Measurements from ENCODE around the gene ZBTB7B. TPM values are rescaled to one million over a fixed set of nuclear protein-coding genes. Genes with fewer than 3 reads are reported as not detected.
A peak's percentile ranks its signal among the peaks of the same experiment; 100 is the strongest.

Gene ZBTB7B
- total RNA-seq, 1 experiment from 2014 or later = 4.9 TPM

DNA sequence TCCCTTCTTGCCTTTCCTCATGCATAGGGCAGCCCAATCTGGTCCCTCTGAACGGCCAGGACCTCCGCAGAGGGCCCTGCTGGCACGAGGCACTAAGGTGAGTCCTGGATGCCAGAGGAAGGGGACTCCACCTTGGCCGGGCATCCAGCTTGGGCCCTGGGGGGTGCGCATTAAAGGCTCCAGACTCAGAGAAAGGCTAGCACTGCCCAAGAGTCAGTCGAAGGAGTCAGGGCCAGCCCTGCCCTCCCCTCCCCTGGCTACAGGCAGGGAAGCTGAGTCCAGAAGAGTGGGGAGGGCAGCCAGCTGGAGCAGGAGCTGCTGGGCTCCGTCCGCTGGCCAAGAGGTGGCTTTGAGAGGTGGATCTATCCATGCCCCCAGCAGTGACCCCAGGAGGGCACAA, 58.1 kb downstream of the ZBTB7B start:
- DNase-seq (ENCODE audit: low read depth) = no peak

DNA sequence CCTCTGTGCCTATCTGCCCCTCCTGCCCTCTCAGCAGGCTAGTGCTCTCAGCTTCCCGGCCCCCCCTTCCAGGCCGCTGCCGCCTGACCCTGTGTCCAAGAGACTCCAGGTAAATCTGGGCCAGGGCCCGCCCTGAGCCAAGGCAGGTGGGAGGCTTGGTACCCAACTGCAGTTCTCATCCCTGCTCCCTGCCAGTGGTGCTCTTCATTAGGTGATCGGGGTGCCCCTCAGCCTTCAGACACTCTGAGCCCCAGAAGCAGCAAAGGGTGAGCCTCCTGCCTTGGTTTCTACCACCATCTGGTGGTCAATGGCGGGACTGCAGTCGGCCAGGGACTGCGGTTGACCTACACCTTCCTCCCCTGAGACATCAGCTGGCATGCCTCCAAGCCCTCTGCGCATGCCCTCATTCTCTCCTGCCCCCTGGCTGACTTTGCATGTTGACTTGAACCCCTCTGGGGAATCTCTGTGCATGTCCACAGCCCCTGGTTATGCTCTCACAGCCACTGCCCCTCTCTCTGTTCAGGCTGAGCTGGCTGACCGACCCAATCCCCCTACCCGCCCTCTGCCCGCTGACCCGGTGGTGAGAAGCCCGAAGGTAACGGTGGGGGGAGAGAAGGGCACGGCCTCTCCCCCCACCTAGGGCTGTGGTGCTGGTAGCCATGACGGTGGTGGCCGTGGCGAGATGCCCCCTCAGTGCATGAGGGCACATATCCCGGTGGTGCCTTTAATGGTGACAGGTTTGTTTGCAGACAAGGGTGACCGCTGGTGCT, 59.0 kb downstream of the ZBTB7B start:
- peak; percentile 71 for DNase-seq (ENCODE audit: low read depth)

DNA sequence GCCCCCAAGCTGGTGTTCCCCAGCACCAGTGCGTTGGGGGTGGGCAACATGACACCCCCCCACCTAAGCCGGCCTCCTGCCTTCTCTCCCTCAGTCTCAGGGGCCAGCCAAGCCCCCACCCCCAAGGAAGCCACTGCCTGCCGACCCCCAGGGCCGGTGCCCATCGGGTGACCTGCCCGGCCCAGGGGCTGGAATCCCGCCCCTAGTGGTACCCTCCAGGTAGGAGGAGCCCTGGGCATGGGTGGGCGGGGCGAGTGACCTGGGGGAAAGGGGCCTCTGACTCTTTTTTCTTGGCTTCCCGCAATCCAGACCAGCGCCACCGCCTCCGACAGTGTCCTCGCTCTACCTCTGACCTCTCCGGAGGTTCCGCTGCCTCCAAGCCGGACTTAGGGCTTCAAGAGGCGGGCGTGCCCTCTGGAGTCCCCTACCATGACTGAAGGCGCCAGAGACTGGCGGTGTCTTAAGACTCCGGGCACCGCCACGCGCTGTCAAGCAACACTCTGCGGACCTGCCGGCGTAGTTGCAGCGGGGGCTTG, 59.6 kb downstream of the ZBTB7B start:
- no peak for DNase-seq (ENCODE audit: low read depth)

DNA sequence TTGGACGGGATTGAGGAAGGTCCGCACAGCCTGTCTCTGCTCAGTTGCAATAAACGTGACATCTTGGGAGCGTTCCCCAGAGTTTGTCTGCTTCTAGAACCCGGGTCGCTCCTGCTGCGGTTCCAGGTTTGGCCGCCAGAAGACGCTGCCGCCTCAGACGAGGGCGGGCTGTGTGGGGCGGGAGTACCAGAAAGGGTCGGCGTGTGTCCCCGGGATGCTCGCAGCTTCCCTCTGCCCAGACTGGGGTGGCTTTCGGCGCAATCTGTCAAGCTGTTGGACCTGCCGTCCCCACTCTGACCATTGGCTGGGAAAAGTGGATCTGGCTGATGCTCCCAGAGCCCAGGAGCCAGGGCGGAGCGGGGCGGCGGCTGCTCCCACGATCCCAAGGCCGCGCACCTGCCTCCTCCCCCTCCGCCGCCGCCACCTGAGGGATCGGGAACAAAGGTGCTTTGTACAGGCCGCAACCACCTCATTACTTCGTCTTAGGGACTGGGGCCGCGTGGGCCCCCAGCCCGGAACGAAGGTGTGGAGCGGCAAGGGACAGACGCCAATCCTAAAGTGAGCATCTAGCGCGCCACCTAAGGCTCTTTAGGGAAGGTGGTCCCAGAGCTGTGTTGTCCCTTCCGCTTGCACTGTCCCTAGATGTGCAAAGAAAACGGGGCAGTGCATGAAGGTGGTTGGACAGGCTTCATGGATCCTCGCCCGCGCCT, 60.3 kb downstream of the ZBTB7B start:
- no peak for DNase-seq (ENCODE audit: low read depth)

DNA sequence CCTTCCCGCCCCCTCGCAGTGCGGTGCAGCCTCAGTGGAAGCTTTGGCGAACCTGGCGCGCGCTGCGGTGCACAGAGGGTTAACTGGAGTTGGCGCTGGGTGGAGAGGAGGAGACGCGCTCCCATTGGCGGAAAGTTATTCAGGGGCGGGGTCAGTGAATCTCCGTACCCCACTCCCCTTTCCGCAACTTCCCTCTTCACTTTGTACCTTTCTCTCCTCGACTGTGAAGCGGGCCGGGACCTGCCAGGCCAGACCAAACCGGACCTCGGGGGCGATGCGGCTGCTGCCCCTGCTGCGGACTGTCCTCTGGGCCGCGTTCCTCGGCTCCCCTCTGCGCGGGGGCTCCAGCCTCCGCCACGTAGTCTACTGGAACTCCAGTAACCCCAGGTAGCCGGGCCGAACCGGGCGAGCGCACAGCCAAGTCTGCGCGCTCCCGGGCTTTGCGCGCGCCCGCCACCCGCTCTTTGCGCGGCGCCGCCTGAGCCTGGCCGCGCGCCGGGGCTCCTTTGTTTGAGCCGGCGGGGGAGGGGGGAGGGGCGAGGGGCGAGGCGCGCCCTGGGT, 61.0 kb downstream of the ZBTB7B start, which contains the start of gene EFNA4:
TSS of gene EFNA4 (plus strand) at position 191 of the 561 bp plus-strand sequence. CDS start at position 275, 84 bp downstream.
- DNase-seq (ENCODE audit: low read depth) = peak; percentile 75

DNA sequence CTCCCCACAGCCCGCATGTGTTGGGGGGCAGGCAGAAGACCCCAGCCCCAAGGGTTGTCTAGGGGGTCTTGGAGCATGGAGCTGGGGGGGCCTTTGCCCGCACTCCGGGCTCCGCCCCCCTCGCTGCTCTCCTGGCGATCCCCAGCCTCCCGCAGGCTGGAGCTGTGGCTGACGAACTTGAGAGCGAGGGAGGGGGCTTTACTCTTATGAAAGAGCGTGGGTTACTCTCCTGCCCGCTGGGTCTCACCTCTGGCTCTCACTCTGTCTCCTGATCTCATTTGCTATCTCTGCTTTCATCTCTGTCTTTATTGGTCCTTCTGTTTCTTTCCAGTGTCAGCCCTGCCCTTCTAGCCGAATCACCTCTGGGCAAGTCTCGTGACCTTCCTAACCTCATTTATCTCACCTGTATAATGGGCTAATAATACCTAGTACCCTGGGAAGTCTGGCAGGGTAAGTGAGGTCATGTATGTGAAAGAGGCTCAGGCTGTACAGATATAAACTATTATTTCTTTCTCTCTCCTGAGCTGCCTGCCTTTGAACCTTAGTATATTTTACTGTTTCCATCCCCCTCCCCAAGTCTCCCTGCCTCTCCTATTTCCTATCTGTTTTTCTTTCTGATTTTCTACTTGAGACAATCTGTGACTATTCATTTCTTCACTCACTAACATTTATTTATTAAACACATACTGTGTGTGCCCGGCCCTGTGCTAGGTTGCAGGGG, 61.7 kb downstream of the ZBTB7B start:
- no peak for DNase-seq (ENCODE audit: low read depth)

DNA sequence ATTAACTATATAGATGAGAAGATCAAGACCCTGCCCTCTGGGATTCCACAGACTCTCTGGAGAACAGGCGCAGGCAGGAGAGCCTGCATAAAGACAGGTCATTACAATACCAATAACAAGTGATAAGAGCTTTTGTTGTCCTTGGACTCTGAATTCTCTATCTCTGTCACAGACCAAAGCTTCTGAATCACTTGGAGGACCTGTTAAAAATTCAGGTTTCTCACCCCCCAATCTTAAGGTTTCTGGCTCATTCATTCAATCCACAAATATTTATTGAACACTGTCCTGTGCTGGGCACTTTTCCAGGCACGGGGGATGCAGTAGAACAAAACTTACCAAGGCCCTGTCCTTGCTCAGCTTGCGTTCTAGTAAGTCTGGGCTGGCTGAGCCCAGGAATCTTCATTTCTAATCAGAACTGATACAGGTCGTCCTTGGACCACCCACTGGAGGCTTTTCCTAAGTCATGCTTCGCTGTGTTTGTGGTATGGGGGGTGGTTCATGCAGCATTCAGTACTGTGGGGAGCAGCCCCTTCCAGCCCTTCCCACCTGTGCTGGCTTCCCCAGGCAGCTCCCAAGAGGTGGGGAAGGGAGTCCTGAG, 62.3 kb downstream of the ZBTB7B start:
- DNase-seq (ENCODE audit: low read depth) = no peak

DNA sequence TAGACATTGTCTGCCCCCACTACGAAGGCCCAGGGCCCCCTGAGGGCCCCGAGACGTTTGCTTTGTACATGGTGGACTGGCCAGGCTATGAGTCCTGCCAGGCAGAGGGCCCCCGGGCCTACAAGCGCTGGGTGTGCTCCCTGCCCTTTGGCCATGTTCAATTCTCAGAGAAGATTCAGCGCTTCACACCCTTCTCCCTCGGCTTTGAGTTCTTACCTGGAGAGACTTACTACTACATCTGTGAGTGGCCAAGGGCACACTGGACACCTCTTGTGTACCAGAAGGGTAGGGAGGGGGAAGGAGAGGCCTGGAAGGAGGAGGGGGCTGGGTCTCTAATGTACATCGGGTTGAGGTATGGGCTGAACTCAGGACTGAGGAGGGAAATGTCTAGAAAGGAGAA, 64.2 kb downstream of the ZBTB7B start:
- DNase-seq (ENCODE audit: low read depth) = no peak

Other genes with a start within 250 kb of the ZBTB7B start
- gene KCNN3, start 132.5 kb upstream of the ZBTB7B start, total RNA-seq (2014; rRNA removed; shearing (Covaris generic)) = 0.29 and 0.72 TPM in 2 replicates
- 8.7 and 9.3 TPM in 2 replicates for gene PMVK, start 66.1 kb upstream of the ZBTB7B start, total RNA-seq (2014; rRNA removed; shearing (Covaris generic))
- 14.7 and 23.3 TPM in 2 replicates for gene PBXIP1, start 46.7 kb upstream of the ZBTB7B start, total RNA-seq (2014; rRNA removed; shearing (Covaris generic))
- gene PYGO2, start 41.0 kb upstream of the ZBTB7B start, total RNA-seq (2014; rRNA removed; shearing (Covaris generic)) = 16.1 and 18.4 TPM in 2 replicates
- gene SHC1, start 32.1 kb upstream of the ZBTB7B start, total RNA-seq (2014; rRNA removed; shearing (Covaris generic)) = 111 and 115 TPM in 2 replicates
- 344 and 400 TPM in 2 replicates for gene CKS1B, start 28.1 kb upstream of the ZBTB7B start, total RNA-seq (2014; rRNA removed; shearing (Covaris generic))
- 22.5 and 26.0 TPM in 2 replicates for gene FLAD1, start 19.5 kb upstream of the ZBTB7B start, total RNA-seq (2014; rRNA removed; shearing (Covaris generic))
- 1.7 TPM in 1 of 2 replicates, not detected in the other for gene LENEP, start 9.2 kb upstream of the ZBTB7B start, total RNA-seq (2014; rRNA removed; shearing (Covaris generic))
- gene DCST2, start 31.0 kb downstream of the ZBTB7B start, total RNA-seq (2014; rRNA removed; shearing (Covaris generic)) = not detected in 2 replicates
- gene DCST1, start 31.0 kb downstream of the ZBTB7B start, total RNA-seq (2014; rRNA removed; shearing (Covaris generic)) = not detected in 2 replicates
- 30.6 and 31.8 TPM in 2 replicates for gene ADAM15, start 48.5 kb downstream of the ZBTB7B start, total RNA-seq (2014; rRNA removed; shearing (Covaris generic))
- 4.7 and 5.8 TPM in 2 replicates for gene EFNA4, start 60.9 kb downstream of the ZBTB7B start, total RNA-seq (2014; rRNA removed; shearing (Covaris generic))
- gene EFNA3, start 76.0 kb downstream of the ZBTB7B start, total RNA-seq (2014; rRNA removed; shearing (Covaris generic)) = 0.48 and 0.68 TPM in 2 replicates
- gene EFNA1, start 125.1 kb downstream of the ZBTB7B start, total RNA-seq (2014; rRNA removed; shearing (Covaris generic)) = 0.59 and 2.5 TPM in 2 replicates
- 24.2 and 32.5 TPM in 2 replicates for gene SLC50A1, start 133.1 kb downstream of the ZBTB7B start, total RNA-seq (2014; rRNA removed; shearing (Covaris generic))
- gene DPM3, start 137.7 kb downstream of the ZBTB7B start, total RNA-seq (2014; rRNA removed; shearing (Covaris generic)) = 65.8 and 168 TPM in 2 replicates
- 169 and 172 TPM in 2 replicates for gene KRTCAP2, start 170.5 kb downstream of the ZBTB7B start, total RNA-seq (2014; rRNA removed; shearing (Covaris generic))
- gene TRIM46, start 171.0 kb downstream of the ZBTB7B start, total RNA-seq (2014; rRNA removed; shearing (Covaris generic)) = 2.3 and 2.9 TPM in 2 replicates
- 4.1 and 8.1 TPM in 2 replicates for gene THBS3, start 205.1 kb downstream of the ZBTB7B start, total RNA-seq (2014; rRNA removed; shearing (Covaris generic))
- gene MTX1, start 205.9 kb downstream of the ZBTB7B start, total RNA-seq (2014; rRNA removed; shearing (Covaris generic)) = 88.3 and 97.7 TPM in 2 replicates

Data from RPMI7951 (cell line).